ENCODE data around the gene VSX1.
A peak's percentile ranks its signal among the peaks of the same experiment; 100 is the strongest.

The VSX1 gene

DNA sequence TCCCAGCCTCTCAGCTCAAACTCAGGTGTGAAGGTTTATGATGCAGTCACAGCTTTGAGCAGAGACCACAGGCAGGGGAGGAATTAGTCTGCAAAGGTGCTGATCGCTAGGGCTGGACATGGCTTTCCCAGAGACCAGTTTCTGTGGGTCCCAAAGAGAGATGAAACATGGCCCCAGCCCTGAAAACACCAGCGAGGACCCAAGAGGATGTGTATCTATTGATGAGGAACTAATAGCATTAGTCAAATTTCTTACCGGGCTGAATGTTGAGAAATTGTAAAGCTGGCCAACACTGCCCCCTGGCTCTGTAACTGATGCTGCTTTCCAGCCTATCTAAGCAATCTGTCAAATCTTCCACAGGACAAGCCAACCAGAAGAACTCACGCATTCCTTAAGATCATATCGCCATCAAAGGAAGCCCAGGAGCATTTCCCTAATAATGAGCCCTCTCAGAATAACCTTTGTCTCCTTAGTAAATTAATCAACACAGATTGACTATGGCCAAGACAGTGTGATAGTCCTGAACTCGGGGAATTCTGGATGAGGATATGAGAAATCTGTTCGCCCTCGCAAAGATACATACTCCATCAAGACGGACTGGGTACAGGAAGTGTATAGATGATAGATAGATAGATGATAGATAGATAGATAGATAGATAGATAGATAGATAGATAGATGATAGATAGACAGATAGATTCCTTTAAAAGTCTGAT lies 16.2 kb downstream of the VSX1 start:
- DNase-seq (ENCODE audit: low read depth): peak; percentile 69

DNA sequence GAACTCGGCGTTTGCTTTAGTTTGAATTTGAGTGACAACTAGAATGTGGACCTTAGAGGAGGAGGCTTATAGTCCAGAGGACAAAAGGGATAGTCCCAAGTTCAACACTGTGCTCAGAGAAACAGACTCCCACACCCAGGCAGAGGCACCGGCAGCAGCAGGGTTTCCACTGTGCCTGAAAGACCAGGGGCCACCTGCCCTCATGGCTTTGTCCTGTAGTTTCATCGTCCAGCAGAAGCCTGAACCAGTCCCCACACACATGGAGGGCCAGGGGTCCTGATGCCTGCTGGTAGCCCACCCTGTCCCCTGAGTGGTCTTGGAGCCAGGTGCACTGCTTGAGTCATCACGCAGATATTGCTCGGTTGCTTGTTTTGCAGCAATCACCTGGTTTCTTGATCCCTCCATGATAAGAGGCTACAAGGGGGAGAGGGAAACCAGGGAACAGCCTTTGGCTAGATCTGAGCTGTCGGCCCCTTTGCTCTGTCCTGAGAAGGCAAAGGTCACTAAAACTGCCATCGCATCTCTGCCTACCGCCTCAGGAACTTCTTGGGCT lies 16.8 kb downstream of the VSX1 start:
- no peak for DNase-seq (ENCODE audit: low read depth)

DNA sequence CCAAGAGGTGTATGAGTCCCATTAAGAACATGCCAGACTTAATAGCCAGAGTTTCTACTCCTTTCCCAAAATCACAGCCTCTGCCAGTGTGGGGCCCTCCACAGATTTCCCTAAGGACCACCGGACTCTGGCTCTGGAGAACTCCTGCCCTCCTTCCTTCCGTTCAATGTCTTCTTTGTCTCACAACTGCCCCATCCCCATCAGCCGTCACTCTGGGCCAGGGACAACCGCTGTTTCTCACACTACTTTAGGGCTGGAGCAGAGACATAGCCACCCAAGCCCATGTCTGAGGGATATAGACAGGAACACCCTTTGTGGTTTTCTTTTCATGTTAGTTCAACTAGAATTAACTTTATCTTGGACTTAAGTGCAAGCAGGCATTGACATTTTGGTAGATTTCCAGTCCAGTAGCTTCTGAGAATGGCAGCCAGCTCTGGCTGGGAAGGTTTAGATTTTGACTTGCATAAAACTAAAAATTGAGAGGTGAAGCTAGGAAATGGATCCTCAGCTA lies 17.3 kb downstream of the VSX1 start:
- DNase-seq (ENCODE audit: low read depth): no peak

DNA sequence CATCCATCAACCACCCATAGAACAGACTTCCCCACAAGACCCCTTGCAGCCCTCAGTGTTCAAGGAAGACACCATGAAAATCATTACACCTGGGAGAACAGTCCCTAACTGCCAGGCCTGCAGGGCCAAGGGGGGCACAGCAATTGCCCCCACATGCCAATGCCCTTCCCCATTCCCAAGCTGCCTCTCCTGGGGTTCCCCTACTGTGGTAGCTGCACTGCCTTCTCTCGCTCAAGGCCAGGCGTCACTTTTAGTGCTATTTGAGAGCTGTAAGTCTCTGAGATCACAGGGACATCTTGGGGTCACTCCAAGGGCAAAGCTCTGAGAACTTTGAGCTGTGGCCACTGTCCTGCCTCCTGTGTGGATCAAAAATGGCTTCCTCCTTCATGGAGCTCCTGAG lies 18.0 kb downstream of the VSX1 start:
- no peak for DNase-seq (ENCODE audit: low read depth)

- DNase-seq (ENCODE audit: low read depth): no peak
These were observed 18.4 kb downstream of the VSX1 start for GRCh38 chr20:25063546-25063945.

DNA sequence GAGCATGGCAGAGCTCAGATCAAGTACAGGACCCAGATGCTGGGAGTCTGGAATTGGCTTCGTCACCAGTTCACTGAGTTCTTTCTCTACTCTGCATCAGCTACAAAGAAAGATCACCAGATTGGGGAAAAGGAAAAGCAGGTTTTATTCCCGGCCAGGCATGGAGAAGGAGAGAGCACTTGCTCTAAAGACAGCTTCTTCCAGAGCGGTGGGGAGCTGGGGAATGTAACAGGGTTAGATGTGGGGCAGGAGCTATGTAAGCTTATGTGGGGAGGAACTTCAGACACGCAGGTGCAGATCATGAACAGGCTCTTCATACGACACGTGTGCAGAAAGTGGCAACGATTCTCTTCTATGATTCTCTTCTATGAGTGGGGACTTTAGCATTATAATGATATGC lies 19.1 kb downstream of the VSX1 start:
- DNase-seq (ENCODE audit: low read depth): no peak

GRCh38 chr20:25061821-25062530 lies 20.0 kb downstream of the VSX1 start:
- no peak for DNase-seq (ENCODE audit: low read depth)

GRCh38 chr20:25061103-25061799 lies 20.7 kb downstream of the VSX1 start:
- DNase-seq (ENCODE audit: low read depth): no peak

DNA sequence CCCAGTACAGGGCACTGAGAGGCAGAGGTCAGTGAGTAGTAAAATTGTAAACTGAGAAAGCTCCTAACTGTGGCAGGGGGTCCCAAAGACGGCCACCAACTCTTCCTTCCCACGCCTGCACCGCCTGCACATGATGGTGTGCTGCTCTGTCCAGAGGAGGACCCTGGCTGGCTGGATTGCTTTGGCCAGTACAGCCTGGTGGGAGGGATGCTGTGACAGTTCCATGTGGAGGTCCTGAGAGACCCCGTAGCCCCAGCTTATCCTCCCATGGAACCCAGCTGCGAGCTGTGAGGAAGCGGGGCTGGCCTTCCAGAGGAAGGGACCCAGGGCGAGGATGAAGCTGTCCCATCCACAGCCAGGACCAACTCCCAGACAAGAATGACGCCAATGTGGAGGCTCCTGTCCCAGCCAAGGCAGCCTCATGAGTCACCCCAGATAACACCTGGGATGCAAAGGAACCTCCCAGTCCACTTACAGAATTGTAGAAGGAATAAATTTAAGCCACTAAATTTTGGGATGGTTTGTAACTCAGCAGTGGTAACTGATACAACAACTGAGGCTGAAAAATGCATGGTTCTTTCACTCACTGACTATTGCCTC lies 22.0 kb downstream of the VSX1 start:
- DNase-seq (ENCODE audit: low read depth): no peak

DNA sequence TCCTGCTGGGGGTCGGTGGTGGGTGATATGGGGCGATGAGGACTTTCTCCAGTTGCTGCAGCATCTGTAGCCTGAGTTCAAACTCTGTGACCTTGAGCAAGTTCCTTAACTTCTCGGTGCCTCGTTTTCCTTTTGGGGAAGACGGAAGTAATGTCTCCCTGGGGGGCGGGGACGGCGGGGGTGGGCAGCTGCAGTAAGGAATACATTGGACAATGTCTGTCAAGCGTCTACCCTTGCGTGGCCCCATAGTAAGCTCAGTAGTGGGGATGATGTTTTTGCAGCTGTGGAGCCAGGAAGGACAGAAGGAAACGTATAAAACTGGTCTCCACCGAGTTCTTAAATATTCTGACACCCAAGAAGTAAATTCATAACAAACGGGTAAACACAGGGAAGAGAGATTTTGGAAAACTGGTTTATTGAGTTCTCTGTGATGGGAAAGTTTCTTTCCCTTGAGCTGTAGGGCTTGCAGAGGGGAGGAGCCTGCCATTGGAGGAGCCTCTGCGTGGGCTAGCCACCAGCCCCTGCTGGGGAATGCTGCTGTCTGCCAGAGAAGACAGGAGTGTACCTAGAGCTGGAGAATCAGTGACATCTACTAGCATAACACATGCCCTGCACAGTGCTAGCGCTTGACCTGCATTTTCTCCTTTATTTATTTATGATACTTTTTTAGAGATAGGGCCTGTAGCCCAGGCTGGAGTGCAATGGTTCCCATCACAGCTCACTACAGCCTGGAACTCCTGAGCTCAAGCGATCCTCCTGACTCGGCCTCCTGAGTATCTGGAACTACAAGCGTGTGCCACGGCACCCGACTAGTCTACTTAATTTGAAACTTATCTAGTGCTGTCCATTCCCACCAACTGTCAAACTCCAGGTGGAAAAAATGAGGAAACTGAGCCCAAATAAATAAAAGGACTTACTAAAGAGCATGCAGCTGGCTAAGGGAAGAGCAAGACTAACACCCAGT lies 22.8 kb downstream of the VSX1 start:
- DNase-seq (ENCODE audit: low read depth): peak; percentile 28

GRCh38 chr20:25058051-25058846 lies 23.7 kb downstream of the VSX1 start, which contains the start of gene ACSS1:
Gene ACSS1, minus strand, starts transcription at chr20:25058139. Its CDS starts 37 bp downstream, at chr20:25058102.
- DNase-seq (ENCODE audit: low read depth): peak; percentile 63

- DNase-seq (ENCODE audit: low read depth): peak; percentile 75
These were observed 24.5 kb downstream of the VSX1 start for GRCh38 chr20:25057234-25058050.

DNA sequence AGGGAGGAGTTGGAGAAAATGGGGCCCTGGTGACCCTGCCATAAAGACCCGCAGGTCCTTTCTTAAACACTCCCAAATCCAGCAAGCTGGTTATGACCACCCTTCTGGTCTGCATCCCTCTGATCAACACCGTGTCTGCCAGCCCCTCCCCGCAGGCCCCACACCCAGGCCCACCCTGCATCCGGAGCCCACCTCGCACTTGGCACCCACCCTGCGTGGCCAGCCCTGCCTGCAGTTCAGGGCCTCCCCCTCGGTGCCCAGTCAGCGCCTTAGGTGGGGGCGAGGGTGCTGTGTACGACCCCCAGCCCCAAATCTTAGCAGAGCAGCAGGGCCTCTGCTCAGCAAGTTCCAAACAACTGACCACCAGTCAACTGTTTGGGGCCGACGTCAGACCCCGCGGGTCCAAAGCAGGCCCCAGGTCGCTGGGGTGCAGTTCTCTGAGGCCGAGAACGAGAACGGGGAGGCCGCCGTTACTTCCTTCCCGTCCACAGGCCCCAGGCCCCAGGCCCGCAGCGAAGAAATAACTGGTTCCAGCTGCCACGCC lies 25.2 kb downstream of the VSX1 start:
- no peak for DNase-seq (ENCODE audit: low read depth)

DNA sequence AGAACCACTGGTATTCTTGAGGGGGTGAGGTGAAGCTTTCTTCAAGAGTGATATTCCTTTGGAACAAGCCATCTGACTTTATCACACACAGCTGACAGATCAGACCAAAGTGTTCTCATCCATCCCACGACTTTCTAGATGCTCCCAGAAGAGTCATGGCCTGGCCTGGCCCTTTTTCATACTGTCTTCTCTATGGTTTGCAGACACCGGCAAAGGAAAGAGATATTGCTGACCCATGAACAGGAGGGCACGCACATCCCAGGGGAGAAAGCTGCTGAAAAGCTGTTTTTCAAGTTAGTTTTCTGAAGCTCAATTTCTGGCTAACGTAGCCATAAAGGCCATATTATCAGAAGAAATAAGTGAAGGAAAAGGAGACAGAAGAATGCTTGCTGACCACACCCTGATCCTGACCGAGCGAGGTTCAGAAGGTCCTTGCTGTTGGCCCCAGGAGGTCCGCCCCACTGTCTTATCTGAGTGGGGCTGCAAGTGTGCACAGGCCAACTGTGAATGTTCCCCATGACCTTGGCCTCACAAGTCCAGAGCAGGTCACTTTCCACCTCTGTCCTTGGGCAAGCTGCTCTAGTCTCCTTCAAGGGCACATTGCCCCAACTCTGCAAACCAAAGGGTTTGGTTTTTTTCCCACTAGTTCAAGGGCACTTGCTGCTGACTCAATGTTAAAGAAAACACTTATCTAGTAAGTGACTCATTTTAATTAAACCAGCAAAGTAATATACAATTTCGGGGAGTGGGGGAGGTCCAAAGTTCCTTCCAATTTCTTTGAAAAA lies 26.0 kb downstream of the VSX1 start:
- peak; percentile 43 for DNase-seq (ENCODE audit: low read depth)

DNA sequence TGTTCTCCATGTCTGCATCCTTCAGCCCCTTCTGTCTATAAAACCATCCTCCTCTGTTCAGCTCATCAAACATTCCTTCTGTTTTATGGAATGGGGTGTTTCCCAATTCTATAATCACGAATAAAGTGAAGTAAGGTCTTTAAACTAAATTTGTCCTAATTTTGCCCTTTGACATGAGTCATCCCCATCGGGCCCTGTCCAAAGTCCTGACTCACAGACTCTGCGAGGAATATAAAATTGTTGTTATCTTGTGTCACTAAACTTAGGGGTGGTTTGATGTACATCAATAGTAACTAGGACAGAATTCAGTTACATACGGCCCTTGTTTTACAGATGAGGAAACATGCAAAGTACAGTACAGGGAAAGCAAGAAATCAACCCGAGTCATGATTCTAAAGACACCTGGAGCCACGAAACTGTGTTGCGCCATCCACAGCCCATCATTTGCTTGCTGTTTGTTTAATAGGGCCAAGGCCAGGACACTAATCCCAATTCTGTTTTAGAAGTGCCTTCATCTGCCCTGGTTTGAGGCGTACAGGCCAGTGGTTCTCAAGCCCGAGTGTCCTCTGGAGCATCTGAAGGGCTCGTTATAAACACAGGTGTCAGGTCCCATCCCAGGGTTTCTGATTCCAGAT lies 26.8 kb downstream of the VSX1 start:
- DNase-seq (ENCODE audit: low read depth): peak; percentile 70

- no peak for DNase-seq (ENCODE audit: low read depth)
These were observed 27.7 kb downstream of the VSX1 start for GRCh38 chr20:25054096-25054820.
